T-helper 17 cell (primary cell): Measurements from ENCODE around the gene CDK5RAP2. TPM values are rescaled to one million over a fixed set of nuclear protein-coding genes. Genes with fewer than 3 reads are reported as not detected.

ENCODE experiments used
- ATAC-seq: fragments of 150-1000 bp; cut with Tn5 transposase; 2 replicates; pipeline ENCODE4 v1.10.0; 2021; ENCODE audit warnings: mild to moderate bottlenecking, moderate library complexity
- DNase-seq, 3 donors: peaks; one replicate each; pipeline versions ENCODE4 v3.0.0 to v3.0.0-alpha.2; 2020 to 2021
- H3K9me3 ChIP-seq: one replicate; pipeline ENCODE4 v1.7.0; 2013; ENCODE audit warnings: low read length, mild to moderate bottlenecking; ENCODE audit not compliant: control insufficient read depth, poor library complexity, severe bottlenecking
- H3K27ac Mint-ChIP-seq: one replicate; pipeline ENCODE4 v1.8.0; 2022; ENCODE audit warnings: mild to moderate bottlenecking, moderate library complexity, mixed read lengths
- H3K27me3 Mint-ChIP-seq: one replicate; pipeline ENCODE4 v1.8.0; 2022; ENCODE audit warnings: mixed read lengths
- H3K36me3 Mint-ChIP-seq: one replicate; pipeline ENCODE4 v1.8.0; 2022; ENCODE audit warnings: low read depth, mixed read lengths
- H3K4me1 Mint-ChIP-seq: one replicate; pipeline ENCODE4 v1.8.0; 2022; ENCODE audit warnings: mild to moderate bottlenecking, mixed read lengths
- H3K4me3 Mint-ChIP-seq: one replicate; pipeline ENCODE4 v1.8.0; 2022; ENCODE audit warnings: mild to moderate bottlenecking, moderate library complexity, mixed read lengths
- total RNA-seq, 4 donors: library from RNA in 2 of 4; stranded (reverse) in 2 of 4; gene quantifications; one replicate each; pipeline ENCODE4 v1.2.3 and lab custom pipeline; 2022 to 2026

CDK5RAP2 gene
- total RNA-seq, 2 donors from 2014 or later: 59.5 to 68.1 TPM

DNA sequence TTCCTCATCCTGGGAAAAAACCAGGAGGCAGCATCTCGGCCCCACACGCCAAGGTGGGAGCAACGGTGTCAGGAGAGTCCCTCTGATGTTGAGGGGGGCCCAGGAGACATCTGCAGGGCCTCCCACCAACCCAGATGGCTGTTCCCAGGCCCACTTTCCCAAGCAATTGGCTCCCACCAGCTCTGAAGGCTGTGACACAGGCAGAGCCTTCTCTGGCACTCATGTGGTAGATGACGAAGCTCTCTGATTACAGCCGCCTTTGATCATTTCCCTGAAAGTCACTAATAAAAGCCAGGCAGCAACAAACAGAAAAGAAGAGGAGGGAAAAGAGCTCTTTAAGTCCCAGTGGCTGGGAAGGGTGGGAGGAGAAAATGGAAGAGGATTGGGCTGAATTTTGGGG, 226.5 kb downstream of the CDK5RAP2 start:
- Mint-ChIP-seq H3K36me3 (peaks cover 2% of the 10 kb centered on the region), H3K27me3 (peaks cover 7% of the 10 kb centered on the region), H3K4me3 (no peak overlapping the region), H3K27ac (no peak overlapping the region), H3K4me1 (peaks cover 8% of the 10 kb centered on the region)
- no peak for DNase-seq
- ATAC-seq: no peak
- no peaks in the 10 kb centered on the region for H3K9me3 ChIP-seq

DNA sequence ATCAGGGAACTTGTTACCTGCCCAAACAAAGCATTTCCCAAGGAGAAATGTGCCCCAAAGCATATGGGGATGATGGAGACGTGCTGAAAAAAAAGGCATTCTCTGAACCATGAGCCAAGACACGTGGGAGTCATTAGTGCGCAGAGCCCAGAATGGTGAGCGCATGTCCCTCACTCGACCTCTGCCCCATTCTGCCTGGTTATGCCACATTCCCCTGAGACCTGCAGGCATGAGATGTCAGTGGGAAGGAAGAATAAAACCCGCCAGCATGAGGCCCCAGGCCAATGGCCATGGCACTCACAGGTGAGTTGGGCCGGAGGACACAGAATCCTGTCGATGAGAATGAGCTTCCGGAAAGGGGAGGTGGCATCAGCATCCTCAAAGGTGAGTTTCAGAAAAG, 228.9 kb downstream of the CDK5RAP2 start:
- no peak for DNase-seq
- Mint-ChIP-seq H3K27me3 (peaks cover 7% of the 10 kb centered on the region), H3K4me1 (peaks cover 6% of the 10 kb centered on the region), H3K36me3 (peaks cover 2% of the 10 kb centered on the region), H3K4me3 (no peak overlapping the region), H3K27ac (no peak overlapping the region)
- no peaks in the 10 kb centered on the region for H3K9me3 ChIP-seq
- no peak for ATAC-seq

DNA sequence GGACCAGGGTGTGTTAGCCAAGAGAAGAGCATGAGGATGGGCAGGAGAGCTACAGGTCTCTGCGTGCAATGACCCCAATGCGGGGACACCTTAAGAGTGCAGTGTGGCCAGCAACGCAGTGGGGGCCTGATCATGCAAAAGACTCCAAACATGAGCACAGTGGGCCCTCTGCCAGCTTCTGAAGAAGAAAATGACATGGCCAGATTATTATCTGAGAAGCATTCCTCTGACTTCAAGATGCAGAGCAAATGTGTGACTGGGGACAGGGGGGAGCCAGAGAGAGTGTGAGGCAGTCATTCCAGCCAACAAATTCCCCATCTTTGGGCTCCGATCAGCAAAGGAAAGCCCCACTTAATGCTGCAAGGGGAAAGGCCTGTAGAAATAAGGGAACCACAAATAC, 229.4 kb downstream of the CDK5RAP2 start:
- no peak overlapping the region for H3K4me3 Mint-ChIP-seq
- H3K4me1 Mint-ChIP-seq: peaks cover 6% of the 10 kb centered on the region
- no peak for DNase-seq
- no peak overlapping the region for H3K27ac Mint-ChIP-seq
- ATAC-seq: no peak
- no peaks in the 10 kb centered on the region for H3K9me3 ChIP-seq
- H3K36me3 Mint-ChIP-seq: peaks cover 2% of the 10 kb centered on the region
- H3K27me3 Mint-ChIP-seq: peaks cover 7% of the 10 kb centered on the region

- DNase-seq (no peak), ATAC-seq (no peak)
- Mint-ChIP-seq H3K27ac (no peak overlapping the region), H3K4me3 (no peak overlapping the region), H3K4me1 (peaks cover 9% of the 10 kb centered on the region), H3K36me3 (no peaks in the 10 kb centered on the region), H3K27me3 (peaks cover 7% of the 10 kb centered on the region)
- no peaks in the 10 kb centered on the region for H3K9me3 ChIP-seq
These were observed 231.0 kb downstream of the CDK5RAP2 start for GRCh38 chr9:120348951-120349429.

DNA sequence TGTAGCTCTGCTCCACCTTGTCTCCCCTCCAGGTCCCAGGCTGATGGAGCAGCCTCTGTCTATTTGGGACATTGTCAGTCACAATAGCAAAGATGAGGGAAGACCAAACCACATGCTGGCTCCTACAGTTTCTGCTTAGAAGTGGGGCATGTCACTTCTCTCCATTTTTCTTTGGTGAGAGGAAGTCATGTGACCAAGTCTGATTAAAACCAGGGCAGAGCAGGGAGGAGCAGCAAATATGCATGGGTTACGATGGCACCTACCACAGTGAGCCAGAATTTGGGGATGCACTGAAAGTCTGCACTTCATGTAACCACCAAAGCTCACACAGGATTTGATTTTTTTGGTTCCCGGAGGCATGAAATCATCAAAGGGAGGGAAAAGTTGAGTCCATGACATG, 234.6 kb downstream of the CDK5RAP2 start:
- H3K4me3 Mint-ChIP-seq: no peak overlapping the region

DNA sequence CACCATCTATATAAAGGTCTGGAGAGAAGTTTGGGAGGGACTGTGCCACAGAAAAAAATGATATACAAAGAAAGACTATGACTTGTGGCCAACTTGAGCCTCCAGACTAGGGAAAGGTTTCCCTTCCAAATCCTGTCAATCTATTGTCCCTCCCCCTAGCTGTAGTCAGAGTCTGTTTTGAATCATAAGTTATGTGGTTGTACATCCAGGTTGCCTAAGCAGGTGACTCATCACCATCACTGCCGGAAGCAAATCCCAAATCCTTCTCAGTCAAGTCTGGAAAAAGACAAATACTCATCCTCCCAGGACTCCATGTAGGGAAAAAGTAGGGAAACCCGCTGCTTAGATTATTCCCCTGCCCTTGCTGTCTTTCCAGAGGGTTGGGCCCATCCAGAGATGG, 235.7 kb downstream of the CDK5RAP2 start:
- no peak overlapping the region for H3K4me3 Mint-ChIP-seq
- H3K27ac Mint-ChIP-seq: no peak overlapping the region
- H3K27me3 Mint-ChIP-seq: peaks cover 2% of the 10 kb centered on the region
- H3K4me1 Mint-ChIP-seq: peaks cover 6% of the 10 kb centered on the region
- H3K36me3 Mint-ChIP-seq: no peaks in the 10 kb centered on the region
- no peak for DNase-seq
- no peaks in the 10 kb centered on the region for H3K9me3 ChIP-seq
- ATAC-seq: no peak

More for the DNA sequence above, 234.6 kb downstream of the CDK5RAP2 start:
- no peak for DNase-seq
- no peak for ATAC-seq
- no peaks in the 10 kb centered on the region for H3K36me3 Mint-ChIP-seq
- H3K27me3 Mint-ChIP-seq: peaks cover 7% of the 10 kb centered on the region
- H3K4me1 Mint-ChIP-seq: peaks cover 9% of the 10 kb centered on the region
- no peak overlapping the region for H3K27ac Mint-ChIP-seq
- no peaks in the 10 kb centered on the region for H3K9me3 ChIP-seq

DNA sequence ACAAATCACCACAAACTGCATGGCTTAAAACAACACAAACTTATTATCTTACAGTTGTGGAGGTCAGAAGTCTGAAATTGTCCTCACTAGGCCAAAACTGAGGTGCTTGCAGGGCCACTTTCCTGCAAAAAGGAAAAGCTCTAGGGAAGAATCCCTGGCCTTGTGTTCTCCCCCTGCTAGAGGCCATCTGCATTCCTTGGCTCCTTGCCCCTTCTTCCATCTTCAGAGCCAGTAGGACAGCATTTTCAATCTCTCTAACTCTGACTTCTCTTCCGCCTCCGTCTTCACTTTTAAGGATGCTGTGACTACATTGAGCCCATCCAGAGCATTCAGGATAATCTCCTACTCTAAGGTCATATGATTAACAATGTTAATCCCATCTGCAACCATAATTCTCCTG, 236.6 kb downstream of the CDK5RAP2 start:
- Mint-ChIP-seq H3K36me3 (no peaks in the 10 kb centered on the region), H3K27me3 (no peaks in the 10 kb centered on the region), H3K4me1 (peaks cover 6% of the 10 kb centered on the region), H3K27ac (no peak overlapping the region), H3K4me3 (no peak overlapping the region)
- ATAC-seq (no peak), DNase-seq (no peak)
- H3K9me3 ChIP-seq: no peaks in the 10 kb centered on the region

Other genes starting within 250 kb of the CDK5RAP2 start
- 10 to 100 TPM in 1 of 2 donors, 1 to 10 TPM in 1; 9.9 to 10.2 TPM for gene MEGF9, start 134.3 kb upstream of the CDK5RAP2 start, total RNA-seq
- 10 to 100 TPM; 60.6 to 71.2 TPM for gene FBXW2, start 213.2 kb upstream of the CDK5RAP2 start, total RNA-seq